Measurements from ENCODE around the gene KNTC1.
"Not testable (repeated sequence)": the region's sequence is repeated elsewhere in the genome, so short reads cannot be mapped to it uniquely, and the experiment has no call there.

KNTC1 gene

DNA sequence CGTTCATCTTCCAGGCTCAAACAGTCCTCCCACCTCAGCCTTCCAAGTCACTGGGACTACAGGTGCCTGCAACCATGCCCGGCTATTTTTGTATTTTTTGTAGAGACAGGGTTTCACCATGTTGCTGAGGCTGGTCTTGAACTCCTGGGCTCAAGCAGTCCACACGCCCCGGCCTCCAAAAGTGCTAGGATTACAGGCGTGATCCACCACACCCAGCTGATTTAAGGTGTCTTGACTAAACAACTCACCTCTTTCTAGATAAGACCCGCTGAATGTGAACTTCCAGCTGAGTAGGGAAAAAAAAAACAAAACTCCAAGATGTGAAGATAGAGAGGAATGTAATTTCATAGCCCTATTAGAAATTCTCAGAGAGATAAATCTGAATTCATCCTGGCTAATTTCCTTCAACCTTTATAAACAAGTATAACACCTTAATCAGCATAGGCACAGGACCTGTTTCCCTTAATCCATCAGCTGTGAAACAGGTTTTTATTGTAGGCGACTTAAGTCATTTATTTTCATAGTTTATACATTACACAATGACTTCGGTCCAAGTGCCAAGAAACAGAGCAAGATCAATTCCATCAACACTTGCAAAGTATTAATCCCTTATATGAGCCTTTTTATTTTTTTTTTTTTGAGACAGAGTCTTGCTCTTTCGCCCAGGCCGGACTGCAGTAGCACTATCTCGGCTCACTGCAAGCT lies 124.6 kb downstream of the KNTC1 start:
- H3K27me3 ChIP-seq (ENCODE audit: insufficient read depth, low read length), result no peaks in the 10 kb centered on the region

GRCh38 chr12:122653291-122653690 lies 126.2 kb downstream of the KNTC1 start:
- H3K4me3 ChIP-seq (ENCODE audit: low read depth, low read length); H3K4me1 ChIP-seq (ENCODE audit: control insufficient read depth, insufficient read depth, low read length, unreplicated experiment); H3K27me3 ChIP-seq (ENCODE audit: insufficient read depth, low read length); H3K36me3 ChIP-seq (ENCODE audit: insufficient read depth, low read length); H3K79me2 ChIP-seq (ENCODE audit: control insufficient read depth, insufficient read depth, low read length, unreplicated experiment); H2AFZ ChIP-seq (ENCODE audit: low read length, unreplicated experiment); H3K27ac ChIP-seq (ENCODE audit: low read depth, low read length): not testable (repeated sequence)

More for the DNA sequence above, 124.6 kb downstream of the KNTC1 start:
- Histone ChIP-seq H2AFZ (ENCODE audit: low read length, unreplicated experiment) (no peak overlapping the region), H3K27ac (ENCODE audit: low read depth, low read length) (no peak overlapping the region), H3K4me1 (ENCODE audit: control insufficient read depth, insufficient read depth, low read length, unreplicated experiment) (peaks cover 5% of the 10 kb centered on the region), H3K4me3 (ENCODE audit: low read depth, low read length) (no peak overlapping the region), H3K79me2 (ENCODE audit: control insufficient read depth, insufficient read depth, low read length, unreplicated experiment) (no peaks in the 10 kb centered on the region), H3K36me3 (ENCODE audit: insufficient read depth, low read length) (no peaks in the 10 kb centered on the region)

DNA sequence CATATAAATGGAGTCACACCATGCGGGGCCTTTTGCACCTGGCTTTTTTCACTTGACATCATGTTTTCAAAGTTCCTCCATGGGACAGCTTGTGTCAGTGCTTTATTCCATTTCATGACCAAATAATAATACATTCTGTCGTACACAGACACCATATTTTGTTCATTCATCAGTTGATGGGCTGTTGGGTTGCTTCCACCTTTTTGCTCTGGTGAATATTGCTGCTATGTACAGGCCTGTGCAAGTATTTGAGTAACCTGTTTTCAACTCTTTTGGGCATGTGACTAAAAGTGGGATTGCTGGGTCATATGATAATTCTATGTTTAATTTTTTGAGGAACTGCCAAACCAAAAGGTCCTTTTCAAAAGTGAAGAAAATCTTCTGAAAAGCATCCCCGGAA lies 129.2 kb downstream of the KNTC1 start:
- H2AFZ ChIP-seq (ENCODE audit: low read length, unreplicated experiment), result no peak overlapping the region
- no peaks in the 10 kb centered on the region for H3K27me3 ChIP-seq (ENCODE audit: insufficient read depth, low read length)
- H3K4me1 ChIP-seq (ENCODE audit: control insufficient read depth, insufficient read depth, low read length, unreplicated experiment), result no peaks in the 10 kb centered on the region

GRCh38 chr12:122659579-122659978 lies 132.5 kb downstream of the KNTC1 start:
- Histone ChIP-seq H3K4me1 (ENCODE audit: control insufficient read depth, insufficient read depth, low read length, unreplicated experiment) (no peaks in the 10 kb centered on the region), H3K4me3 (ENCODE audit: low read depth, low read length) (no peak overlapping the region), H3K27ac (ENCODE audit: low read depth, low read length) (no peak overlapping the region), H2AFZ (ENCODE audit: low read length, unreplicated experiment) (no peak overlapping the region), H3K79me2 (ENCODE audit: control insufficient read depth, insufficient read depth, low read length, unreplicated experiment) (no peaks in the 10 kb centered on the region), H3K27me3 (ENCODE audit: insufficient read depth, low read length) (no peaks in the 10 kb centered on the region), H3K36me3 (ENCODE audit: insufficient read depth, low read length) (no peaks in the 10 kb centered on the region)

More for the DNA sequence above, 129.2 kb downstream of the KNTC1 start:
- Histone ChIP-seq H3K79me2 (ENCODE audit: control insufficient read depth, insufficient read depth, low read length, unreplicated experiment) (no peaks in the 10 kb centered on the region), H3K27ac (ENCODE audit: low read depth, low read length) (no peak overlapping the region), H3K36me3 (ENCODE audit: insufficient read depth, low read length) (no peaks in the 10 kb centered on the region), H3K4me3 (ENCODE audit: low read depth, low read length) (no peak overlapping the region)

GRCh38 chr12:122661246-122661645 lies 134.2 kb downstream of the KNTC1 start:
- Histone ChIP-seq H3K27ac (ENCODE audit: low read depth, low read length) (no peak overlapping the region), H3K4me3 (ENCODE audit: low read depth, low read length) (no peak overlapping the region), H3K36me3 (ENCODE audit: insufficient read depth, low read length) (no peaks in the 10 kb centered on the region), H3K27me3 (ENCODE audit: insufficient read depth, low read length) (no peaks in the 10 kb centered on the region), H3K4me1 (ENCODE audit: control insufficient read depth, insufficient read depth, low read length, unreplicated experiment) (no peaks in the 10 kb centered on the region), H3K79me2 (ENCODE audit: control insufficient read depth, insufficient read depth, low read length, unreplicated experiment) (no peaks in the 10 kb centered on the region), H2AFZ (ENCODE audit: low read length, unreplicated experiment) (no peak overlapping the region)

GRCh38 chr12:122661938-122662337 lies 134.9 kb downstream of the KNTC1 start:
- H2AFZ ChIP-seq (ENCODE audit: low read length, unreplicated experiment), result no peak overlapping the region
- no peak overlapping the region for H3K27ac ChIP-seq (ENCODE audit: low read depth, low read length)
- no peaks in the 10 kb centered on the region for H3K79me2 ChIP-seq (ENCODE audit: control insufficient read depth, insufficient read depth, low read length, unreplicated experiment)
- H3K36me3 ChIP-seq (ENCODE audit: insufficient read depth, low read length), result no peaks in the 10 kb centered on the region
- H3K4me1 ChIP-seq (ENCODE audit: control insufficient read depth, insufficient read depth, low read length, unreplicated experiment), result no peaks in the 10 kb centered on the region
- H3K27me3 ChIP-seq (ENCODE audit: insufficient read depth, low read length), result no peaks in the 10 kb centered on the region
- no peak overlapping the region for H3K4me3 ChIP-seq (ENCODE audit: low read depth, low read length)

- no peaks in the 10 kb centered on the region for H3K36me3 ChIP-seq (ENCODE audit: insufficient read depth, low read length)
- H3K27me3 ChIP-seq (ENCODE audit: insufficient read depth, low read length), result no peaks in the 10 kb centered on the region
- no peak overlapping the region for H3K27ac ChIP-seq (ENCODE audit: low read depth, low read length)
- H3K4me1 ChIP-seq (ENCODE audit: control insufficient read depth, insufficient read depth, low read length, unreplicated experiment), result peaks cover 12% of the 10 kb centered on the region
- no peak overlapping the region for H2AFZ ChIP-seq (ENCODE audit: low read length, unreplicated experiment)
- no peak overlapping the region for H3K4me3 ChIP-seq (ENCODE audit: low read depth, low read length)
- H3K79me2 ChIP-seq (ENCODE audit: control insufficient read depth, insufficient read depth, low read length, unreplicated experiment), result no peaks in the 10 kb centered on the region
These were observed 138.3 kb downstream of the KNTC1 start for GRCh38 chr12:122665349-122665748.

- H3K27me3 ChIP-seq (ENCODE audit: insufficient read depth, low read length), result no peaks in the 10 kb centered on the region
These were observed 138.7 kb downstream of the KNTC1 start for GRCh38 chr12:122665759-122666158.

GRCh38 chr12:122668268-122668667 lies 141.2 kb downstream of the KNTC1 start:
- no peaks in the 10 kb centered on the region for H3K79me2 ChIP-seq (ENCODE audit: control insufficient read depth, insufficient read depth, low read length, unreplicated experiment)
- H3K4me3 ChIP-seq (ENCODE audit: low read depth, low read length), result no peak overlapping the region
- no peaks in the 10 kb centered on the region for H3K36me3 ChIP-seq (ENCODE audit: insufficient read depth, low read length)
- H3K27ac ChIP-seq (ENCODE audit: low read depth, low read length), result no peak overlapping the region
- H2AFZ ChIP-seq (ENCODE audit: low read length, unreplicated experiment), result no peak overlapping the region
- H3K27me3 ChIP-seq (ENCODE audit: insufficient read depth, low read length), result no peaks in the 10 kb centered on the region
- peaks cover 12% of the 10 kb centered on the region for H3K4me1 ChIP-seq (ENCODE audit: control insufficient read depth, insufficient read depth, low read length, unreplicated experiment)

More at GRCh38 chr12:122665759-122666158, 138.7 kb downstream of the KNTC1 start:
- Histone ChIP-seq H3K4me3 (ENCODE audit: low read depth, low read length) (no peak overlapping the region), H3K4me1 (ENCODE audit: control insufficient read depth, insufficient read depth, low read length, unreplicated experiment) (peaks cover 12% of the 10 kb centered on the region), H3K79me2 (ENCODE audit: control insufficient read depth, insufficient read depth, low read length, unreplicated experiment) (no peaks in the 10 kb centered on the region), H3K36me3 (ENCODE audit: insufficient read depth, low read length) (no peaks in the 10 kb centered on the region), H2AFZ (ENCODE audit: low read length, unreplicated experiment) (no peak overlapping the region), H3K27ac (ENCODE audit: low read depth, low read length) (no peak overlapping the region)

DNA sequence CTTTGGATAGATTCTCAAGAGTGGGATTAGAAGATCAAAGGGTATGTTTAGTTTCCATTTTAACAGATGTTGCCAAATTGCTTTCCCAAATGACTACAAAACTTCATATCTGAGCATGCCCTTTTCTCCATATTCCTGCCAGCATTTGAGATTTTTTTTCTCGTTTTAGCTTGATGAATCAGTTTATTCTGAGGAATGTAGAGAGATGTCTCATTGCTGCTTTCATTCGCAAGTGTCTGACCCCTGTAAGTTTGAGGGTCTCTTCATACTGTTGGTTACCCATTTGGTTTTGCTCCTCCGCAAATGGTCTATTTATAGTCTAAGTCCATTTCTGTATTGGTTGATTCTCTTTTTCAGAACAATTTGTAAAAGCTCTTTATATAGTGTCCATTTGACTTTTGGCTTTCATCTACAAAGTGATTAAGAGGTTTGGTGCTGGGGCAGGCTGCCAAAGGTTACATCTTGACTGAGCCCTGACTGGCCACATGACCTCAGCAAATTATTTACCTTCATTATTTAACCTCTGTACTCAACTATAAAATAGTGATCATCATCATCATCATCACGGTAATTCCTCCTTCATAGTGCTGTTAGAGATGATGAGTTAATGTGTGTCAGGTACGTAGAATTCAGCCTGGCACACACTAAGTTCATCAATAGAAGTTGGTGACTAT lies 142.5 kb downstream of the KNTC1 start:
- H2AFZ ChIP-seq (ENCODE audit: low read length, unreplicated experiment), result peak overlapping the region; percentile 48
- H3K4me3 ChIP-seq (ENCODE audit: low read depth, low read length), result peak overlapping the region; percentile 31
- no peaks in the 10 kb centered on the region for H3K36me3 ChIP-seq (ENCODE audit: insufficient read depth, low read length)
- H3K27ac ChIP-seq (ENCODE audit: low read depth, low read length), result peak overlapping the region; percentile 74
- no peaks in the 10 kb centered on the region for H3K27me3 ChIP-seq (ENCODE audit: insufficient read depth, low read length)
- H3K79me2 ChIP-seq (ENCODE audit: control insufficient read depth, insufficient read depth, low read length, unreplicated experiment), result no peaks in the 10 kb centered on the region
- H3K4me1 ChIP-seq (ENCODE audit: control insufficient read depth, insufficient read depth, low read length, unreplicated experiment), result peaks cover 12% of the 10 kb centered on the region

GRCh38 chr12:122672515-122672914 lies 145.5 kb downstream of the KNTC1 start:
- Histone ChIP-seq H3K79me2 (ENCODE audit: control insufficient read depth, insufficient read depth, low read length, unreplicated experiment) (no peaks in the 10 kb centered on the region), H3K4me3 (ENCODE audit: low read depth, low read length) (no peak overlapping the region), H3K4me1 (ENCODE audit: control insufficient read depth, insufficient read depth, low read length, unreplicated experiment) (peaks cover 12% of the 10 kb centered on the region), H3K27me3 (ENCODE audit: insufficient read depth, low read length) (no peaks in the 10 kb centered on the region), H3K36me3 (ENCODE audit: insufficient read depth, low read length) (no peaks in the 10 kb centered on the region), H2AFZ (ENCODE audit: low read length, unreplicated experiment) (no peak overlapping the region), H3K27ac (ENCODE audit: low read depth, low read length) (no peak overlapping the region)

Measured in ACC112 (cell line).